CD1c-positive myeloid dendritic cell (primary cell): ENCODE measurements around the gene RELB.

ENCODE experiments used
- DNase-seq: peaks from one replicate; pipeline ENCODE4 v3.0.0-alpha.2; 2016; ENCODE audit errors: extremely low spot score

The RELB gene

GRCh38 chr19:45058622-45059159 lies 57.4 kb downstream of the RELB start:
- no peak for DNase-seq

GRCh38 chr19:45059258-45059965 lies 58.1 kb downstream of the RELB start:
- DNase-seq: peak; percentile 87

GRCh38 chr19:45061965-45062364 lies 60.7 kb downstream of the RELB start:
- no peak for DNase-seq

- no peak for DNase-seq
Measured at GRCh38 chr19:45063851-45064801, 62.9 kb downstream of the RELB start.

- no peak for DNase-seq
Measured at GRCh38 chr19:45066921-45067661, 65.8 kb downstream of the RELB start.

GRCh38 chr19:45068041-45068440 lies 66.8 kb downstream of the RELB start:
- no peak for DNase-seq

- peak; percentile 65 for DNase-seq
Measured at GRCh38 chr19:45069056-45069455, 67.8 kb downstream of the RELB start.

GRCh38 chr19:45070214-45070613 lies 69.0 kb downstream of the RELB start:
- DNase-seq: no peak

- no peak for DNase-seq
Measured at GRCh38 chr19:45070861-45071544, 69.7 kb downstream of the RELB start.

GRCh38 chr19:45071545-45071938 lies 70.3 kb downstream of the RELB start:
- DNase-seq: no peak

GRCh38 chr19:45071969-45072790 lies 70.9 kb downstream of the RELB start:
- no peak for DNase-seq

GRCh38 chr19:45074744-45075300 lies 73.6 kb downstream of the RELB start:
- DNase-seq: no peak

GRCh38 chr19:45075301-45076028 lies 74.2 kb downstream of the RELB start:
- DNase-seq: peak; percentile 94

- peak; percentile 80 for DNase-seq
Measured at GRCh38 chr19:45076029-45076850, 75.0 kb downstream of the RELB start, which contains the start of gene ZNF296. Gene ZNF296, minus strand, starts transcription at chr19:45076478. Its CDS starts 105 bp downstream, at chr19:45076373.

GRCh38 chr19:45076851-45077730 lies 75.8 kb downstream of the RELB start:
- DNase-seq: no peak

- DNase-seq: no peak
Measured at GRCh38 chr19:45078390-45079062, 77.3 kb downstream of the RELB start.
